GM10248 (cell line): ENCODE measurements around the gene CACNB3.

Experiments
- CTCF ChIA-PET: fragments of 300-600 bp; sonication (Branson Sonifier 250); formaldehyde crosslinking; extraction: SDS; loops from one replicate; lab custom pipeline; 2021; ENCODE audit warnings: antibody characterized with exemption; lab: Yijun Ruan, JAX
- POLR2A ChIA-PET: fragments of 350-650 bp; sonication (Branson Sonifier 250); formaldehyde crosslinking; extraction: SDS; loops from one replicate; lab custom pipeline; 2020; ENCODE audit warnings: antibody characterized with exemption; lab: Yijun Ruan, JAX
- DNase-seq: peaks from one replicate; pipeline ENCODE4 v3.0.0; 2012; ENCODE audit errors: extremely low spot score
- TF ChIP-seq, protein P1 (sequence below): IDR thresholded peaks from 2 replicates; pipeline ENCODE4 v1.5.1; 2012; ENCODE audit warnings: mild to moderate bottlenecking, low read depth; ENCODE audit errors: extremely low read depth, missing control alignments, control extremely low read depth

CACNB3 gene

DNA sequence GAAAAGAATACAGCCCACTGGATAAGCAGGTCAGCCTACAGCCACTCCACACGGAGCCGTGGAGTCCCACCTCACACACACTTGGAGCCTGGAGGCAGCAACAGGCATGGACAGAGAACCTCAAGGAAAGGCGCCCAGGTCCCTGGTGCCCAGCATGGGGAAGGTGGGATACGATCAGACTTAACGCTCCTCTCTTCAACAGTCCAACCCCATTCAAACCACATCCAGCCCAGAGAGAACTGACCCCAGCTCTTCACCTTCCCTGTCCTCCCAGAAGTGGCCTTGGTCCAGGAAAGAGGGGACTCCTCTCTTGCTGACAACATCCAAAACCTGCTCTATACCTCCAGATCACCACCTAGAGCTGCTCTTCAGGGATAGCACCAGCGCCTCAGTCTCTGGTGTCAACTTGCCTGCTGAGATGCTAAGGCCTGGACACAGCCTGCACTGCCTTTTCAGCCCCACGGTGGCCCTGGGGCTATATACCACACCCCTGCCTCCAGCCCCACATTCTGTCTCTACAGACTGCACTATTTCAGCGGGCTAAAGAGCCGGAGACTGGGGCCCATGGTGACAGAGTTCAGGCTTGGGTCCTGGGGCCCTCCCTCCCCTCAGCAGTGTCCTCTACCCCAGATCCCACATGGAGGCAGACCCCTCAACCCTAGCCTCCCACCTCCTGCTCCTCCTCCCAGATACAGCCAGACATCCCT is 36.4 kb upstream of the CACNB3 start:
- ChIA-PET CTCF (interaction anchor here (1.4 to 11.1 kb wide), 5 partner anchors 9 to 33 kb away, joined by 3 to 57 read pairs (median 7); no protein-coding TSS in a partner anchor), POLR2A (no interaction called here)
- TF ChIP-seq, protein P1, sequence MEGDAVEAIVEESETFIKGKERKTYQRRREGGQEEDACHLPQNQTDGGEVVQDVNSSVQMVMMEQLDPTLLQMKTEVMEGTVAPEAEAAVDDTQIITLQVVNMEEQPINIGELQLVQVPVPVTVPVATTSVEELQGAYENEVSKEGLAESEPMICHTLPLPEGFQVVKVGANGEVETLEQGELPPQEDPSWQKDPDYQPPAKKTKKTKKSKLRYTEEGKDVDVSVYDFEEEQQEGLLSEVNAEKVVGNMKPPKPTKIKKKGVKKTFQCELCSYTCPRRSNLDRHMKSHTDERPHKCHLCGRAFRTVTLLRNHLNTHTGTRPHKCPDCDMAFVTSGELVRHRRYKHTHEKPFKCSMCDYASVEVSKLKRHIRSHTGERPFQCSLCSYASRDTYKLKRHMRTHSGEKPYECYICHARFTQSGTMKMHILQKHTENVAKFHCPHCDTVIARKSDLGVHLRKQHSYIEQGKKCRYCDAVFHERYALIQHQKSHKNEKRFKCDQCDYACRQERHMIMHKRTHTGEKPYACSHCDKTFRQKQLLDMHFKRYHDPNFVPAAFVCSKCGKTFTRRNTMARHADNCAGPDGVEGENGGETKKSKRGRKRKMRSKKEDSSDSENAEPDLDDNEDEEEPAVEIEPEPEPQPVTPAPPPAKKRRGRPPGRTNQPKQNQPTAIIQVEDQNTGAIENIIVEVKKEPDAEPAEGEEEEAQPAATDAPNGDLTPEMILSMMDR: no peak
- DNase-seq: no peak

DNA sequence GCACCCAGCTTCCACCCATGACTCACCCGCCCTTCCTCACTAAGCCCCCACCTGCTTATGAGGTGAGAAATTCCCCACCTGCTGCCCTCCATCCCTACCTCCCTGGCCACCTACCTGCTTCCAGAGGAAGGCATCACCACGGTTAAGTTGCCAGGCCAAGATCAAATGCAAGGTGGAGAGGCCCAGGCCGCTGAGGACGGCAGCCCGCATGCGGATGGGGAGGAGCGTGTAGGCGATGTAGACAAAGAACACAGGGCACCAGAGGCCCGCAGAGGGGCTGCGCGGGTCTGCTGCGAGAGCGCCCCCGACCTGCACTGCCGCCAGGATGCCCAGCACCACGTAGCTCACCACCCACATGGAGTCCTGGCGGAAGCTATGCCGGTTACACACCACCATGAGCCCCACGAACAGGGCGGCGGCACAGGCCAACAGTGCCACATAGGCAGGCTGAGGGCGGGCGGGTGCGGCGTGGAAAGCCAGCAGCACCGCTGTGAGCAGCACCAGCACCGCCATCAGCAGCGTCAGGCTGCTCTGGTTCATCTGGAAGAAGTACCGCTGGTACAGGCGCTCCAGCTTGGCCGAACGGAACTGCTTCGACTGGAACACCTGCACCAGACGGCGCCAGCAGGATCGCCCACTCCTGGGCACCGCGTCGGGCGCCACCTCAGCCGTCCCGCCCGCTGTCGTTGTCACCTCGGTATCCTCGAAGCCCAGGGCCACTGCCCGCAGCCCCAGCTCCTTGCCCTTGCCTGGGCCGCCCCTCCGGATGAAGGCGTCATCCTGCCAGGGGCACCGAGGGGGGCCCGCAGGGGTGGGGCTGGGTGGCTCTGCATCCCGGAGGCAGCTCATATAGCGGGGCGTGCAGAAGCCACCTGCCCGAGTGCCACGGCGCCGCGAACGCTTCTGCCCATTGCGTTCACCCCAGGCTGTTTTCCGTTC is 35.6 kb upstream of the CACNB3 start:
- POLR2A ChIA-PET: no interaction called here
- no peak for DNase-seq
- TF ChIP-seq, protein P1: no peak
- CTCF ChIA-PET: interaction anchor here (1.4 to 11.1 kb wide), 5 partner anchors 10 to 32 kb away, joined by 3 to 57 read pairs (median 7); no protein-coding TSS in a partner anchor

DNA sequence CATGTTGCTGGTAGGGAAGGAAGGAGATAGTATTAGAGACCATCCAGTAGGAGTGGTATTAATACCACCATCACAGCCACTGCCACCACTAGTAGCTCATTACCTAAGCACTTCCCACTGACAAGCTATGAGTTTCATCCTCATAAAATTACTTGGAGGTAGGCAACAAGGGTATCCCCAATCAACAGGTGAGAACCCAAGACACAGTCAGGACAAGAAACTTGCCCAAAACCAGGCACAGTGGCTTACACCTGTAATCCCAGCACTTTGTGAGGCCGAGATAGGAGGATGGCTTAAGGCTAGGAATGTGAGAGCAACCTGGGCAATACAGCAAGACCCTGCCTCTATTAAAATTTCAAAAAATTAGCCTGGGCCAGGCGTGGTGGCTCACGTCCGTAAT is 34.9 kb upstream of the CACNB3 start:
- DNase-seq: no peak
- POLR2A ChIA-PET: no interaction called here
- CTCF ChIA-PET: interaction anchor here (1.7 to 11.1 kb wide), 4 partner anchors 9 to 31 kb away, joined by 5 to 57 read pairs (median 8); no protein-coding TSS in a partner anchor
- TF ChIP-seq, protein P1: no peak

DNA sequence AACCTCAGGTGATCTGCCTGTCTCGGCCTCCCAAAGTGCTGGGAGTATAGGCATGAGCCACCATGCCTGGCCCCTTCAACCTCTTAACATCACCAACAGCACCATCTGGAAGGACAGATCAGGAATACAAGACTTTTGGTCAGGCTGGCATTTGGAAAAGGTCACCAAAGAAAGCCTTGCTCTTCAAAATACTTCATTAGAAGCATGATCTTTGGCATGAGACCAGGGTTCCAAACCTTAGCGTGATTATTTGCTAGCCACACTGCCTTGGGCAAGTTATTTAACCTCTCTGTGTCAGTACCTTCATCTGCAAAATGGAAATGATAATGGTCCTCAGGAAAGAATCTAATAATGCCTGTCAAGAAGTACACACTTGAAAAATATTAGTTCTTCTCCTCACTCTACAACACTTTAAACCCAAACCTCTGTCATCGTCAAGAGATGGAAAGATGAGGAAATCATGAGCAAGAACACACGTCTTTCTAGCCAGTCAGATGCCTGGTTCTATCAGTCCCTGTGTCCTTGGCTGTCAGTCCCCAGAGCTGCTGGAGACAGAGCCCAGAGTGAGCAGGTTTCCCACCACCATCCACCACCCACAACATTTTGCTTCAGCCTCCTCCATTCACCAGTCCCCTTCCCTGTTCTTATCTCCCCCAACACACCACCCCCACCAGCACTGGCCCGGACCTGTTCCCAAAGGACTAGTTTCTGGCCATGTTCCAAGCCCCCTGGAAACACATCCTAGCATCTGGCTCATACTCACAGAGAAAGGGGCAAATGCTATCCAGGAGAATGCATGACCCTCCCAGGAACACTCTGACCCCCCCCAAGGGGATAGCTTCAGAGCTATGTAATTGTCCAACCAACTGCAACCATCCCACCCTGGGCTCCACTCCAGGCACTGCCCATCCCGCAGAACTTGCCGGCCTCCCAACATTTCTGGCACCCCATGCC is 31.4 kb upstream of the CACNB3 start:
- TF ChIP-seq, protein P1: no peak
- ChIA-PET POLR2A (no interaction called here), CTCF (interaction anchor here (2.3 to 2.8 kb wide), 2 partner anchors 9 to 34 kb away, joined by 10 to 32 read pairs; no protein-coding TSS in a partner anchor)
- no peak for DNase-seq

DNA sequence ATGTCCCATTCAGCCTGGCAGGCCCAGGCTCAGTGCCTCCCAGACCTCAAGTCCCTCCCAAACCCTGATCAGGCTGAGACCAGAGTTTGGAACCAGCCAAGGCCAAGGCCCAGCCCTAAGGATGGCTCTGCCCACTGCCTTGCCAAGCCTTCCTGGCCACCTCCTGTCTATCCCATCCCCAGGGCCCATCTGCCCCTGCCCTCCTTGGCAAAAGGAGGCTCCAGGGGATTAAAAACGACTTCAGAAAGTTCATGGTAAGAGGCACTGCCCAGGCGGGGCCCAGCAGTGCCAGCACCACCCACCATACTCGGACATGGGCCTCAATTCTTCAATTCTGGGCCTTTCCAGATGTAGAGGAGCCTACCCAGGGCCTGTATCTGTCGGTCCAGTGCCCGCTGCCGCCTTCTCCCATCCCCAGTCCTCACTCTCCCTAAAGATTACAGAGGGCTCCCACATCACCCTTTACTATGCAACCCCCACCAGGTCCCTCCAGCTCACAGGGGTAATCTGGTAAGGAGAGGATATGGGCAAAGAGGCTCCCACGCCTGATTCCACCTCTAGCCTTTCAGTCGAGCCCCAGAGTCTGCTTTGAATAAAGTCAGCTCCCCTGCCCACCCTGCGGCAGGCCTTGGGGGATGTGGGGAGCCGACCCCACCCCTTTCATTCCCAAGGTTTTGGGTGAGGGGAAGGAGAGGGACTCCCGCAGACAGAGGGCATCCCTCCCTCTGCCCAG is 30.3 kb upstream of the CACNB3 start:
- DNase-seq: no peak
- CTCF ChIA-PET: no interaction called here
- TF ChIP-seq, protein P1: no peak
- POLR2A ChIA-PET: no interaction called here
